Caki2 (cell line): ENCODE measurements around the gene OVCA2. TPM values are rescaled to one million over a fixed set of nuclear protein-coding genes. Genes with fewer than 3 reads are reported as not detected.

ENCODE experiments used
- DNase-seq: peaks from one replicate; pipeline ENCODE4 v3.0.0-alpha.2; 2015; ENCODE audit warnings: low read depth
- in situ Hi-C: cut with HindIII; loops from 2 replicates; pipeline ENCODE4 v1.10.0; 2016; ENCODE audit warnings: low sequenced_read_pairs, low pct_unique_long_range_greater_than_20kb, mixed read lengths
- total RNA-seq: library from RNA; depleted of rRNA; stranded (reverse); fragments of >200 nt; shearing (Covaris generic); gene quantifications from 2 replicates; pipeline ENCODE4 v1.2.3, GENCODE V29; 2014; ENCODE audit warnings: low replicate concordance

OVCA2 gene
- total RNA-seq, 1 experiment from 2014 or later: 53.1 TPM

- in situ Hi-C loops: no loop called here
- DNase-seq: no peak
Observed at GRCh38 chr17:2048805-2049204, 7.0 kb downstream of the OVCA2 start.

GRCh38 chr17:2049333-2050299, 7.8 kb downstream of the OVCA2 start:
- in situ Hi-C loops: no loop called here
- DNase-seq: peak; percentile 73

GRCh38 chr17:2050300-2051060, 8.7 kb downstream of the OVCA2 start:
- in situ Hi-C loops: no loop called here
- DNase-seq: peak; percentile 72

GRCh38 chr17:2051061-2051932, 9.5 kb downstream of the OVCA2 start:
- in situ Hi-C loops: no loop called here
- no peak for DNase-seq

- in situ Hi-C loops: no loop called here
- DNase-seq: no peak
Observed at GRCh38 chr17:2051933-2052559, 10.2 kb downstream of the OVCA2 start.

GRCh38 chr17:2053380-2054261, 11.8 kb downstream of the OVCA2 start:
- peak; percentile 43 for DNase-seq
- in situ Hi-C loops: no loop called here

GRCh38 chr17:2054262-2054511, 12.4 kb downstream of the OVCA2 start:
- DNase-seq: peak; percentile 16
- in situ Hi-C loops: no loop called here

GRCh38 chr17:2054512-2055291, 12.9 kb downstream of the OVCA2 start, which contains the start of gene HIC1:
Gene HIC1 (plus strand): TSS chr17:2055103. CDS start chr17:2056691, 1,588 bp downstream.
- in situ Hi-C loops: no loop called here
- DNase-seq: peak; percentile 50

GRCh38 chr17:2055292-2056205, 13.7 kb downstream of the OVCA2 start:
- in situ Hi-C loops: no loop called here
- DNase-seq: no peak

GRCh38 chr17:2056206-2057174, 14.7 kb downstream of the OVCA2 start:
- no peak for DNase-seq
- in situ Hi-C loops: no loop called here

- in situ Hi-C loops: no loop called here
- DNase-seq: no peak
Observed at GRCh38 chr17:2057175-2057759, 15.4 kb downstream of the OVCA2 start.

- in situ Hi-C loops: no loop called here
- no peak for DNase-seq
Observed at GRCh38 chr17:2057760-2058585, 16.2 kb downstream of the OVCA2 start.
